ENCODE data around the gene CD82. TPM values are rescaled to one million over a fixed set of nuclear protein-coding genes. Genes with fewer than 3 reads are reported as not detected.

CD82 gene
- total and polyA plus RNA-seq, 12 donors, result 2.3 to 53.4 (median 17.8) TPM

- no peak for DNase-seq
- Histone ChIP-seq H3K27ac (no peak overlapping the region), H3K4me1 (replicated peaks in 1 of 2) (no peaks in the 10 kb centered on the region), H3K36me3 (replicated peaks in 1 of 2) (no peaks in the 10 kb centered on the region), H3K4me3 (no peak overlapping the region), H3K9me3 (replicated peaks in 1 of 3) (no peaks in the 10 kb centered on the region), H3K27me3 (no peaks in the 10 kb centered on the region)
- intact Hi-C loops (cut with DNase I), result no loop called here
- TF ChIP-seq CTCF (IDR thresholded peaks at IDR 0.05), result no peak
- no peak for TF ChIP-seq POLR2A (IDR thresholded peaks at IDR 0.05)
- 63 to 68% (median 66%) methylated on average over 4 to 5 of the region's 5 CpGs for WGBS, 4 donors
Observed at GRCh38 chr11:44585421-44585820, 20.0 kb downstream of the CD82 start.

- Histone ChIP-seq H3K36me3 (replicated peaks in 1 of 2) (no peaks in the 10 kb centered on the region), H3K4me3 (no peak overlapping the region), H3K27me3 (no peaks in the 10 kb centered on the region), H3K4me1 (replicated peaks in 1 of 2) (no peaks in the 10 kb centered on the region), H3K9me3 (replicated peaks in 1 of 3) (no peaks in the 10 kb centered on the region), H3K27ac (no peak overlapping the region)
- intact Hi-C loops (cut with DNase I), result no loop called here
- WGBS, 4 donors, result 87 to 93% (median 89%) methylated on average over 3 of the region's 3 CpGs
- TF ChIP-seq POLR2A (IDR thresholded peaks at IDR 0.05) (no peak), CTCF (IDR thresholded peaks at IDR 0.05) (no peak)
- DNase-seq, result no peak
Observed at GRCh38 chr11:44589301-44589700, 23.8 kb downstream of the CD82 start.

GRCh38 chr11:44590769-44591168, 25.3 kb downstream of the CD82 start:
- TF ChIP-seq POLR2A (IDR thresholded peaks at IDR 0.05), result no peak
- TF ChIP-seq CTCF (IDR thresholded peaks at IDR 0.05), result no peak
- Histone ChIP-seq H3K36me3 (replicated peaks in 1 of 2) (no peaks in the 10 kb centered on the region), H3K9me3 (replicated peaks in 1 of 3) (no peaks in the 10 kb centered on the region), H3K4me3 (no peak overlapping the region), H3K4me1 (replicated peaks in 1 of 2) (no peaks in the 10 kb centered on the region), H3K27ac (no peak overlapping the region), H3K27me3 (no peaks in the 10 kb centered on the region)
- intact Hi-C loops (cut with DNase I), result no loop called here
- DNase-seq, result no peak
- 69 to 100% (median 72%) methylated on average over 1 to 6 of the region's 6 CpGs for WGBS, 4 donors

GRCh38 chr11:44591557-44591956, 26.1 kb downstream of the CD82 start:
- Histone ChIP-seq H3K27me3 (no peaks in the 10 kb centered on the region), H3K4me1 (replicated peaks in 1 of 2) (no peaks in the 10 kb centered on the region), H3K9me3 (replicated peaks in 1 of 3) (no peaks in the 10 kb centered on the region), H3K27ac (no peak overlapping the region), H3K4me3 (no peak overlapping the region), H3K36me3 (replicated peaks in 1 of 2) (no peaks in the 10 kb centered on the region)
- DNase-seq, result no peak
- no peak for TF ChIP-seq POLR2A (IDR thresholded peaks at IDR 0.05)
- TF ChIP-seq CTCF (IDR thresholded peaks at IDR 0.05), result no peak
- 84 to 90% (median 86%) methylated on average over 4 of the region's 4 CpGs for WGBS, 4 donors
- intact Hi-C loops (cut with DNase I), result no loop called here
